ENCODE measurements around the gene SAMD1.

Gene SAMD1

DNA sequence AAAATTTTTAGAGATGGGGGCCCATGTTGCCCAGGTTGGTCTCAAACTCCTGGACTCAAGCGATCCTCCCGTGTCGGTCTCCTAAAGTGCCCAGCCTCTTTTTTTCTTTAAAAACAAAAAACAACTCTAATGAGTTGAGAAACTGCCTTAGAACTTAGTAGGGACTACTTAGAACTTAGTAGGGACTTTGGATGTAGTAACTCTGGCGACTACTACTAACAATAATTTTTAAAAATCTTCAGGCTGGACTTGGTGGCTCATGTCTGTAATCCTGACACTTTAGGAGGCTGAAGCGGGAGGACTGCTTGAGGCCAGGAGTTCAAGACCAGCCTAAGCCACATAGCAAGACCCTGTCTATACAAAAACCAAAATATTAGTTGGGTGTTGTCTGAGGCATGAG is 4.5 kb downstream of the SAMD1 start:
- Histone ChIP-seq H3K9me3 (ENCODE audit: severe bottlenecking) (no peaks in the 10 kb centered on the region), H3K36me3 (ENCODE audit: low read depth) (peaks cover 20% of the 10 kb centered on the region), H3K27me3 (ENCODE audit: insufficient read depth, poor library complexity, severe bottlenecking) (no peaks in the 10 kb centered on the region), H3K4me3 (ENCODE audit: severe bottlenecking) (no peak overlapping the region), H3K27ac (ENCODE audit: poor library complexity, severe bottlenecking) (no peak overlapping the region), H3K4me1 (ENCODE audit: insufficient read depth, poor library complexity, severe bottlenecking) (no peaks in the 10 kb centered on the region)
- DNase-seq (ENCODE audit: low spot score) (no peak), ATAC-seq (ENCODE audit: low read depth) (no peak)
- TF ChIP-seq, protein P1, sequence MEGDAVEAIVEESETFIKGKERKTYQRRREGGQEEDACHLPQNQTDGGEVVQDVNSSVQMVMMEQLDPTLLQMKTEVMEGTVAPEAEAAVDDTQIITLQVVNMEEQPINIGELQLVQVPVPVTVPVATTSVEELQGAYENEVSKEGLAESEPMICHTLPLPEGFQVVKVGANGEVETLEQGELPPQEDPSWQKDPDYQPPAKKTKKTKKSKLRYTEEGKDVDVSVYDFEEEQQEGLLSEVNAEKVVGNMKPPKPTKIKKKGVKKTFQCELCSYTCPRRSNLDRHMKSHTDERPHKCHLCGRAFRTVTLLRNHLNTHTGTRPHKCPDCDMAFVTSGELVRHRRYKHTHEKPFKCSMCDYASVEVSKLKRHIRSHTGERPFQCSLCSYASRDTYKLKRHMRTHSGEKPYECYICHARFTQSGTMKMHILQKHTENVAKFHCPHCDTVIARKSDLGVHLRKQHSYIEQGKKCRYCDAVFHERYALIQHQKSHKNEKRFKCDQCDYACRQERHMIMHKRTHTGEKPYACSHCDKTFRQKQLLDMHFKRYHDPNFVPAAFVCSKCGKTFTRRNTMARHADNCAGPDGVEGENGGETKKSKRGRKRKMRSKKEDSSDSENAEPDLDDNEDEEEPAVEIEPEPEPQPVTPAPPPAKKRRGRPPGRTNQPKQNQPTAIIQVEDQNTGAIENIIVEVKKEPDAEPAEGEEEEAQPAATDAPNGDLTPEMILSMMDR (IDR thresholded peaks at IDR 0.05; ENCODE audit: poor library complexity, severe bottlenecking) = no peak

- H3K27me3 ChIP-seq (ENCODE audit: insufficient read depth, poor library complexity, severe bottlenecking) = no peaks in the 10 kb centered on the region
- H3K36me3 ChIP-seq (ENCODE audit: low read depth) = peaks cover 20% of the 10 kb centered on the region
- ATAC-seq (ENCODE audit: low read depth) = no peak
- H3K4me1 ChIP-seq (ENCODE audit: insufficient read depth, poor library complexity, severe bottlenecking) = no peaks in the 10 kb centered on the region
- TF ChIP-seq, protein P1 (IDR thresholded peaks at IDR 0.05; ENCODE audit: poor library complexity, severe bottlenecking) = no peak
- H3K27ac ChIP-seq (ENCODE audit: poor library complexity, severe bottlenecking) = no peak within 1 kb of the TSS
- no peak within 1 kb of the TSS for H3K4me3 ChIP-seq (ENCODE audit: severe bottlenecking)
- no peaks in the 10 kb centered on the region for H3K9me3 ChIP-seq (ENCODE audit: severe bottlenecking)
- DNase-seq (ENCODE audit: low spot score) = no peak
These were observed 5.1 kb downstream of the SAMD1 start, which contains the start of gene C19orf67 for GRCh38 chr19:14085309-14085995. TSS of gene C19orf67 (minus strand) at chr19:14085783. CDS start at chr19:14085627, 156 bp downstream.

DNA sequence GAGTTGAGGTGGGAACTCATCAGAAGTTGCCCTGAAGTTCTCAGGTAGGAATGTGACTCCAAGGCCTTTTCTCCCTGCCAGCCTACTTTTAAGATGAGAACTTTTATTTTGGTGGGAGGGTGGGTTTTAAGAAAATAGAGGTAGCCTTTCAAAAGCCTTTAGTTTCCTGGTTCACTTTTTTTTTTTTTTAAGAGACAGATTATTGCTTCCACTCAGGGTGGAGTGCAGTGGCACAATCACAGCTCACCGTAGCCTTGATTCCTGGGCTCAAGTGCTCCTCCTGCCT is 7.9 kb downstream of the SAMD1 start:
- Histone ChIP-seq H3K4me3 (ENCODE audit: severe bottlenecking) (peak overlapping the region; percentile 62), H3K27ac (ENCODE audit: poor library complexity, severe bottlenecking) (no peak overlapping the region), H3K27me3 (ENCODE audit: insufficient read depth, poor library complexity, severe bottlenecking) (no peaks in the 10 kb centered on the region), H3K36me3 (ENCODE audit: low read depth) (peaks cover 3% of the 10 kb centered on the region), H3K4me1 (ENCODE audit: insufficient read depth, poor library complexity, severe bottlenecking) (no peaks in the 10 kb centered on the region), H3K9me3 (ENCODE audit: severe bottlenecking) (no peaks in the 10 kb centered on the region)
- no peak for ATAC-seq (ENCODE audit: low read depth)
- TF ChIP-seq, protein P1 (IDR thresholded peaks at IDR 0.05; ENCODE audit: poor library complexity, severe bottlenecking) = no peak
- no peak for DNase-seq (ENCODE audit: low spot score)

DNA sequence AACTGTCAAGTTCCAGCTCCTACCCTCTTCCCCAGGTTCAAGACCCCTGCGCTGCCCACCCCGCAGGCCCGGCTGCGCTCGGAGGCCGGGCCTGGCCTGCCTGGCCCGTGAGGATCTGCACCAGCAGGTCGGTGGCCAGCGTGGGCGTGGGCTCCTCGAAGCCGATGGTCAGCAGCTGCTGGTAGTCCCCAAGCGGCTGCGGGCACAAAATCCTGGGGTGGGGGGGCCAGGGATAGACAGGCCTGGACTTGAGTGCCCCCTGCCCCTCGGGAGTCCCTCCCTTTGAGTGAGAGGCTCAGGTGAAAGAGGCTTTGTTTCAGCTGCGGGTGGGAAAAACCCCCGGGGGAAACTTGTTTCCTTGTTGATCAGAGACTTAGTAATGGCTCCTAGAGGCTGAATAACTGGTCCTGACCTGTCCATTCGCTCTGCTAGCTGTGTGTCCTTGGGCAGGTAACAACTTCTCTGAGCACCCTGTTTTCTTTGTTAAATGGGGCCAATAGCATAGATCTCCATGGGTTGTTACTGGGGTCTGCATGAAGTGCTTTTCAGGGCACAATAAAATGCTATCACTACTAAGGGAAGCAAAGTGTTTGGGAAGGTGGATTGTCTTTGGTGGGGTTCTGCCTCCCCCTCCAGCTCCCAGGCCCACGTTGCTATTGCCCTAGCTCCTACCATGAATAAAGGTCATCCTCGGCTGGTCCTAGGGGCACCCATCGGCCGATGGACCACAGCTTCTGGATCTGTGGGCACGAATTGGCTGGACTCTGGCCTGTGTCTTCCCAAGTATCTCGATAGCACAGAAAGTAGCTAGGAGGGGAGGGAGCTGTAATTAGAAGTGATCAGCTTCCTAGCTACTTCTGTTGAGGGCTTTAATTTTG is 8.5 kb downstream of the SAMD1 start:
- DNase-seq (ENCODE audit: low spot score) (no peak), ATAC-seq (ENCODE audit: low read depth) (peak; percentile 27)
- Histone ChIP-seq H3K27me3 (ENCODE audit: insufficient read depth, poor library complexity, severe bottlenecking) (no peaks in the 10 kb centered on the region), H3K4me1 (ENCODE audit: insufficient read depth, poor library complexity, severe bottlenecking) (no peaks in the 10 kb centered on the region), H3K4me3 (ENCODE audit: severe bottlenecking) (peak overlapping the region; percentile 62), H3K36me3 (ENCODE audit: low read depth) (no peaks in the 10 kb centered on the region), H3K27ac (ENCODE audit: poor library complexity, severe bottlenecking) (peak overlapping the region; percentile 35), H3K9me3 (ENCODE audit: severe bottlenecking) (no peaks in the 10 kb centered on the region)
- TF ChIP-seq, protein P1 (IDR thresholded peaks at IDR 0.05; ENCODE audit: poor library complexity, severe bottlenecking) = no peak
